GM12891 (cell line): ENCODE results near the gene ZDHHC11.
"Not testable (repeated sequence)": the region's sequence is repeated elsewhere in the genome, so short reads cannot be mapped to it uniquely, and the experiment has no call there.

Source experiments
- PAX5 ChIP-seq: IDR thresholded peaks from 2 replicates; pipeline ENCODE4 v1.6.1; 2011; ENCODE audit warnings: low read length, moderate library complexity, mild to moderate bottlenecking; ENCODE audit not compliant: insufficient read depth, severe bottlenecking
- POLR2A ChIP-seq: IDR thresholded peaks from 2 replicates; pipeline ENCODE4 v1.6.1; 2011; ENCODE audit warnings: low read depth, low read length, control low read depth
- POLR2AphosphoS5 ChIP-seq: IDR thresholded peaks from 2 replicates; pipeline ENCODE4 v1.6.1; 2011; ENCODE audit warnings: low read depth, low read length, control low read depth
- POU2F2 ChIP-seq: IDR thresholded peaks from 2 replicates; pipeline ENCODE4 v1.6.1; 2011; ENCODE audit warnings: low read depth, mild to moderate bottlenecking, control low read depth, low read length, moderate library complexity
- SPI1 ChIP-seq: IDR thresholded peaks from 2 replicates; pipeline ENCODE4 v1.6.1; 2011; ENCODE audit warnings: low read depth, low read length, control low read depth
- TAF1 ChIP-seq: IDR thresholded peaks from 2 replicates; pipeline ENCODE4 v1.6.1; 2011; ENCODE audit warnings: low read depth, low read length, control low read depth

GRCh38 chr5:783049-783802, 67.6 kb downstream of the ZDHHC11 start:
- TF ChIP-seq POLR2AphosphoS5, POLR2A, TAF1, POU2F2, SPI1, PAX5: not testable (repeated sequence)
